Measurements from ENCODE around the gene PIK3R5. TPM values are rescaled to one million over a fixed set of nuclear protein-coding genes. Genes with fewer than 3 reads are reported as not detected.

Gene PIK3R5
- total RNA-seq (19.1 TPM), polyA plus RNA-seq (ENCODE audit: insufficient read depth, low read depth, low replicate concordance) (0.45 TPM)
- long read RNA-seq, donor 1: 0 reads
- long read RNA-seq, donor 2: 0 reads
- long read RNA-seq, donor 3: 0 reads
- long read RNA-seq, donor 4: 0 reads
- long read RNA-seq, donor 5: 0 reads
- long read RNA-seq, donor 6: 0 reads
- long read RNA-seq, donor 7, partial matches to known transcripts: 4 of 9 reads
- long read RNA-seq, donor 7, other reads (novel, unspliced or antisense): 5 of 9 reads
- long read RNA-seq, donor 8: 0 reads
- long read RNA-seq, donor 9: 0 reads
- long read RNA-seq, donor 10: 0 reads

- FAIRE-seq (no peak), DNase-seq (peak; percentile 45 to 85 (median 74))
- Histone ChIP-seq H3K4me3 (ENCODE audit: low read length in 3 of 3) (no peak within 1 kb of the TSS), H3K27me3 (ENCODE audit: control insufficient read depth, insufficient read depth, low read length) (peaks cover 11% of the 10 kb centered on the region), H3K36me3 (ENCODE audit: control insufficient read depth in 2 of 3, insufficient read depth in 3 of 3, low read length in 3 of 3) (no peaks in the 10 kb centered on the region), H3K9ac (ENCODE audit: low read length in 3 of 3) (no peak within 1 kb of the TSS), H3K9me3 (ENCODE audit: control insufficient read depth in 2 of 3, insufficient read depth in 1 of 3, low read length in 3 of 3) (no peaks in the 10 kb centered on the region), H3K4me1 (ENCODE audit: control insufficient read depth in 2 of 3, insufficient read depth in 2 of 3, low read depth in 1 of 3, low read length in 3 of 3) (no peaks in the 10 kb centered on the region), H3K27ac (ENCODE audit: low read depth in 2 of 2, low read length in 2 of 2) (no peak within 1 kb of the TSS)
- intact Hi-C loops (cut with DNase I): no loop called here
- TF ChIP-seq CTCF (IDR thresholded peaks at IDR 0.05; ENCODE audit: borderline replicate concordance, extremely low read depth, insufficient read depth): no peak
Measured at GRCh38 chr17:8965394-8966168, at the start of gene PIK3R5. Gene PIK3R5, minus strand, starts transcription at chr17:8965707. Its CDS starts 54,213 bp downstream, at chr17:8911494.

- H3K9ac ChIP-seq (ENCODE audit: low read length in 3 of 3): no peak overlapping the region
- FAIRE-seq (no peak), DNase-seq (no peak)
- no peaks in the 10 kb centered on the region for H3K9me3 ChIP-seq (ENCODE audit: control insufficient read depth in 2 of 3, insufficient read depth in 1 of 3, low read length in 3 of 3)
- H3K4me1 ChIP-seq (ENCODE audit: control insufficient read depth in 2 of 3, insufficient read depth in 2 of 3, low read depth in 1 of 3, low read length in 3 of 3): no peaks in the 10 kb centered on the region
- peaks cover 3% of the 10 kb centered on the region for H3K27me3 ChIP-seq (ENCODE audit: control insufficient read depth, insufficient read depth, low read length)
- no peak overlapping the region for H3K27ac ChIP-seq (ENCODE audit: low read depth in 2 of 2, low read length in 2 of 2)
- H3K36me3 ChIP-seq (ENCODE audit: control insufficient read depth in 2 of 3, insufficient read depth in 3 of 3, low read length in 3 of 3): no peaks in the 10 kb centered on the region
- H3K4me3 ChIP-seq (ENCODE audit: low read length in 3 of 3): no peak overlapping the region
- TF ChIP-seq CTCF (IDR thresholded peaks at IDR 0.05; ENCODE audit: borderline replicate concordance, extremely low read depth, insufficient read depth): no peak
- intact Hi-C loops (cut with DNase I): no loop called here
Measured at GRCh38 chr17:9011001-9011400, 45.5 kb upstream of the PIK3R5 start.

GRCh38 chr17:9009737-9010136 is 44.2 kb upstream of the PIK3R5 start:
- H3K4me1 ChIP-seq (ENCODE audit: control insufficient read depth in 2 of 3, insufficient read depth in 2 of 3, low read depth in 1 of 3, low read length in 3 of 3): no peaks in the 10 kb centered on the region
- H3K9ac ChIP-seq (ENCODE audit: low read length in 3 of 3): no peak overlapping the region
- H3K27me3 ChIP-seq (ENCODE audit: control insufficient read depth, insufficient read depth, low read length): peaks cover 13% of the 10 kb centered on the region
- H3K9me3 ChIP-seq (ENCODE audit: control insufficient read depth in 2 of 3, insufficient read depth in 1 of 3, low read length in 3 of 3): no peaks in the 10 kb centered on the region
- FAIRE-seq (no peak), DNase-seq (no peak)
- no peak overlapping the region for H3K27ac ChIP-seq (ENCODE audit: low read depth in 2 of 2, low read length in 2 of 2)
- intact Hi-C loops (cut with DNase I): no loop called here
- TF ChIP-seq CTCF (IDR thresholded peaks at IDR 0.05; ENCODE audit: borderline replicate concordance, extremely low read depth, insufficient read depth): no peak
- H3K4me3 ChIP-seq (ENCODE audit: low read length in 3 of 3): no peak overlapping the region
- H3K36me3 ChIP-seq (ENCODE audit: control insufficient read depth in 2 of 3, insufficient read depth in 3 of 3, low read length in 3 of 3): no peaks in the 10 kb centered on the region
